HepG2 (cell line): ENCODE measurements around the gene LRRN2. TPM values are rescaled to one million over a fixed set of nuclear protein-coding genes. Genes with fewer than 3 reads are reported as not detected.

ENCODE experiments used
- ATAC-seq: fragments of 200-7000 bp; cut with Tn5 transposase; 3 replicates; pipeline ENCODE4 v1.9.1; 2020; ENCODE audit warnings: mild to moderate bottlenecking, moderate library complexity
- BruUV-seq: library from RNA; stranded (reverse); fragments of 400-500 nt; replicated peaks from 2 replicates; lab custom pipeline; 2021; lab: Mats Ljungman, UMichigan
- CTCF ChIA-PET: fragments of 300-600 bp; formaldehyde crosslinking; extraction: SDS; loops from one replicate; lab custom pipeline; 2021; ENCODE audit warnings: low total read pairs, inconsistent platforms, low intra/inter-chr PET ratio; lab: Yijun Ruan, JAX
- POLR2A ChIA-PET: fragments of 350-600 bp; sonication (Branson Sonifier 250); formaldehyde crosslinking; loops from one replicate; lab custom pipeline; 2020; ENCODE audit warnings: antibody characterized with exemption, inconsistent platforms; lab: Yijun Ruan, JAX
- DNase-seq: peaks from one replicate; pipeline ENCODE4 v3.0.0-alpha.2; 2015; ENCODE audit warnings: low spot score
- FAIRE-seq: peaks from 3 replicates; lab custom pipeline; 2011; peaks lifted over from hg19 to GRCh38; lab: Jason Lieb, UNC
- H2AFZ ChIP-seq: one replicate; pipeline ENCODE4 v1.6.1; 2011; ENCODE audit warnings: low read length, inconsistent platforms
- H3K27ac ChIP-seq: fragments of 300-600 bp; 3 replicates; pipeline ENCODE4 v1.8.0; 2011; ENCODE audit warnings: mixed run types, mild to moderate bottlenecking, mixed read lengths, low read length, inconsistent platforms; ENCODE audit not compliant: insufficient read depth; ENCODE audit errors: extremely low read length
- H3K27me3 ChIP-seq, 2 experiments: fragments of 200-600 bp in 1 of 2; 2 replicates in 1 of 2; 3 replicates in 1 of 2; pipeline versions ENCODE4 v1.6.0 to v1.8.0; 2011; ENCODE audit warnings: low read length in 2 of 2, mild to moderate bottlenecking in 2 of 2, moderate library complexity in 2 of 2, inconsistent platforms in 1 of 2; ENCODE audit not compliant: insufficient read depth in 2 of 2, control insufficient read depth in 1 of 2
- H3K36me3 ChIP-seq, 2 experiments: fragments of 200-600 bp in 1 of 2; replicated peaks in 1 of 2; 2 replicates in 1 of 2; 3 replicates in 1 of 2; pipeline versions ENCODE4 v1.5.1 to v1.8.0; 2011; ENCODE audit warnings: low read length in 2 of 2, inconsistent platforms in 1 of 2; ENCODE audit not compliant: insufficient read depth in 2 of 2, control insufficient read depth in 1 of 2
- H3K4me1 ChIP-seq: 2 replicates; pipeline ENCODE4 v1.5.1; 2012; ENCODE audit warnings: low read length, inconsistent platforms; ENCODE audit not compliant: insufficient read depth
- H3K4me2 ChIP-seq: 2 replicates; pipeline ENCODE4 v1.6.0; 2011; ENCODE audit warnings: low read depth, low read length, inconsistent platforms
- H3K4me3 ChIP-seq, 3 experiments: fragments of 200-600 bp in 1 of 3; sonication (generic), shearing (Covaris generic) in 1 of 3; replicated peaks in 1 of 3; 2 replicates each; pipeline ENCODE4 v1.5.1; 2011 to 2016; ENCODE audit warnings: low read length in 3 of 3, inconsistent platforms in 2 of 3, low read depth in 2 of 3, mild to moderate bottlenecking in 2 of 3, control low read depth in 1 of 3, mixed read lengths in 1 of 3; ENCODE audit not compliant: insufficient read depth in 1 of 3
- H3K79me2 ChIP-seq: one replicate; pipeline ENCODE4 v1.6.1; 2011; ENCODE audit warnings: low read length, inconsistent platforms; ENCODE audit not compliant: insufficient read depth
- H3K9ac ChIP-seq: 2 replicates; pipeline ENCODE4 v1.6.0; 2011; ENCODE audit warnings: mild to moderate bottlenecking, low read depth, low read length, inconsistent platforms; ENCODE audit not compliant: insufficient read depth
- H3K9me3 ChIP-seq: 2 replicates; pipeline ENCODE4 v1.5.1; 2012; ENCODE audit warnings: mild to moderate bottlenecking, low read length
- H4K20me1 ChIP-seq: 2 replicates; pipeline ENCODE4 v1.6.0; 2011; ENCODE audit warnings: inconsistent platforms, mild to moderate bottlenecking, low read length, moderate library complexity; ENCODE audit not compliant: insufficient read depth
- CC2D1A ChIP-seq: sonication (generic); formaldehyde crosslinking; IDR thresholded peaks from 2 replicates; pipeline ENCODE4 v1.8.1; 2023; ENCODE audit warnings: mild to moderate bottlenecking, missing genetic modification reagents
- FOXA1 ChIP-seq, 2 experiments: fragments of 450-650 bp in 1 of 2; sonication (generic) in 1 of 2; formaldehyde crosslinking in 1 of 2; IDR thresholded peaks; 2 replicates each; pipeline versions ENCODE4 v1.4.0 to v1.6.1; 2016 to 2020; ENCODE audit warnings: missing genetic modification reagents in 1 of 2
- FOXA3 ChIP-seq: IDR thresholded peaks from 2 replicates; pipeline ENCODE4 v1.6.1; 2016; ENCODE audit warnings: missing genetic modification reagents, missing compliant biosample characterization
- PATZ1 ChIP-seq: sonication (generic); formaldehyde crosslinking; IDR thresholded peaks from 2 replicates; pipeline ENCODE4 v1.4.0; 2020; ENCODE audit warnings: missing genetic modification reagents
- SIX4 ChIP-seq: sonication (generic); formaldehyde crosslinking; IDR thresholded peaks from 2 replicates; pipeline ENCODE4 v1.4.0; 2020; ENCODE audit warnings: missing genetic modification reagents
- ZNF333 ChIP-seq: sonication (generic); formaldehyde crosslinking; IDR thresholded peaks from 2 replicates; pipeline ENCODE4 v1.4.0; 2020; ENCODE audit warnings: mild to moderate bottlenecking, missing genetic modification reagents, borderline replicate concordance
- ZNF367 ChIP-seq: sonication (generic); formaldehyde crosslinking; IDR thresholded peaks from 2 replicates; pipeline ENCODE4 v1.4.0; 2020; ENCODE audit warnings: missing genetic modification reagents, borderline replicate concordance
- WGBS: methylation state at CpG from one replicate; pipeline ENCODE4 v1.1.6; 2017; ENCODE audit warnings: low lambda C conversion rate; 5-methylcytosine and 5-hydroxymethylcytosine counted together
- in situ Hi-C: cut with HindIII; loops from 2 replicates; pipeline ENCODE4 v1.10.0; 2017; ENCODE audit warnings: low pct_unique_long_range_greater_than_20kb; ENCODE audit not compliant: extremely low pct_ligation_motif_present
- intact Hi-C: fragments of 100-400 bp; cut with micrococcal nuclease; formaldehyde crosslinking; loops from one replicate; pipeline ENCODE4 v1.10.0; 2022; ENCODE audit not compliant: unreplicated experiment
- polyA plus RNA-seq, 8 experiments: library from polyadenylated mRNA; depleted of rRNA in 3 of 8; stranded (reverse) in 7 of 8; unstranded in 1 of 8; fragments of >200 nt; fragmentation: Illumina TruSeq in 4 of 8; extraction: Trizol in 4 of 8; gene quantifications; 2 replicates each; pipeline versions ENCODE4 v1.2.1 to v1.2.3, GENCODE V29; 2011 to 2016; ENCODE audit warnings: low read depth in 4 of 8, missing spikeins in 1 of 8, mixed read lengths in 1 of 8; ENCODE audit not compliant: insufficient read depth in 1 of 8
- total RNA-seq, 5 experiments: library from RNA; depleted of rRNA; stranded (reverse); fragments of >200 nt; fragmentation: Illumina TruSeq; extraction: Trizol; gene quantifications; 2 replicates each; pipeline ENCODE4 v1.2.3, GENCODE V29; 2016; ENCODE audit warnings: low read depth in 1 of 5

The LRRN2 gene
- total and polyA plus RNA-seq, 2 of the 13 experiments (the other 11 are each of a cell fraction or from before 2014, with no cell fraction given), result not detected

DNA sequence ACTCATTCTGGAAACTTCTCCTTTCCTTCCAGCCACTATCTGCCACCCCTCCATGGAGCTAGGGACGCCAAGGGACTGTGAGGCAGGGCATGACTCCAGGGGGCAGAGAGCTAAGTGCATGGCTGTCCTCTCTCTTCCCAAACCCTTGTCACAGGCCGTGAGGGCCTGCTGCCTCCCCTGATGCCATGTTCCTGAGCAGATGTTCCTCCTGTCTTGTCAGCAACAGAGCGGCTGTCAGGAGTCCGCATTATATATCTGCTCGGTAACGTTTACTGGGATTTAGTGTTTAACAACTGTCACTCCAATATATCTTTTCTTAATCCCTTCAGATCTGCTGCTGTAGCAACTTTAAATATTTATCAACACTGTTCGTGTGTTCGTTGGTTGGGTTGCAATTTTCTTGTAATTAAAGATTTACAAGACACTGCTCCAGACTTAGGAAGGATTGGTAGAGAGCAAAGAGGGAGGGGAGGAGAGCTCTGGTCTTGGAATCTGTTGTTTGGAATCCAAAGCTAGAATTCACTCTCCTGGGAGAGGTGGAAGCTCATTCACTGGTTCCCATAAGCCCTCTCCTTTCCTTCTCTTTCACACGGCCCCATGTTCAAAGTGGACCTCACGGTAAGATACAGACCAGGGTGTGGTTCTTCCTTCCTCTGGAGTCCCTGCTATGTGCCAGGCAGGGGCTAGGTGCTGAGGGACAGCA, 93.1 kb downstream of the LRRN2 start:
- no peak overlapping the region for H3K4me3 ChIP-seq
- BruUV-seq, result no TSS peak
- ATAC-seq, result no peak
- WGBS, result 23% methylated on average over 9 of the region's 10 CpGs
- ChIA-PET POLR2A (no interaction called here), CTCF (no interaction called here)
- no peaks in the 10 kb centered on the region for H3K36me3 ChIP-seq
- intact Hi-C loops (no loop called here), in situ Hi-C loops (no loop called here)
- no peak overlapping the region for H2AFZ ChIP-seq
- DNase-seq, result no peak
- no peaks in the 10 kb centered on the region for H3K79me2 ChIP-seq
- no peak overlapping the region for H3K9ac ChIP-seq
- H3K27me3 ChIP-seq, result 0 out of 5 replicates have a peak, but pooled peaks cover 0 to 6% of the 10 kb centered on the region in 2 experiments
- no peak overlapping the region for H3K27ac ChIP-seq
- H4K20me1 ChIP-seq, result no peaks in the 10 kb centered on the region
- no peaks in the 10 kb centered on the region for H3K9me3 ChIP-seq
- H3K4me2 ChIP-seq, result no peak overlapping the region
- peaks cover 5% of the 10 kb centered on the region; the same call in 1 of the 2 replicates for H3K4me1 ChIP-seq
- no peak for FAIRE-seq
- TF ChIP-seq PATZ1 (no peak), ZNF333 (CRISPR knock-in tag) (no peak), ZNF367 (CRISPR knock-in tag) (no peak), SIX4 (no peak)

DNA sequence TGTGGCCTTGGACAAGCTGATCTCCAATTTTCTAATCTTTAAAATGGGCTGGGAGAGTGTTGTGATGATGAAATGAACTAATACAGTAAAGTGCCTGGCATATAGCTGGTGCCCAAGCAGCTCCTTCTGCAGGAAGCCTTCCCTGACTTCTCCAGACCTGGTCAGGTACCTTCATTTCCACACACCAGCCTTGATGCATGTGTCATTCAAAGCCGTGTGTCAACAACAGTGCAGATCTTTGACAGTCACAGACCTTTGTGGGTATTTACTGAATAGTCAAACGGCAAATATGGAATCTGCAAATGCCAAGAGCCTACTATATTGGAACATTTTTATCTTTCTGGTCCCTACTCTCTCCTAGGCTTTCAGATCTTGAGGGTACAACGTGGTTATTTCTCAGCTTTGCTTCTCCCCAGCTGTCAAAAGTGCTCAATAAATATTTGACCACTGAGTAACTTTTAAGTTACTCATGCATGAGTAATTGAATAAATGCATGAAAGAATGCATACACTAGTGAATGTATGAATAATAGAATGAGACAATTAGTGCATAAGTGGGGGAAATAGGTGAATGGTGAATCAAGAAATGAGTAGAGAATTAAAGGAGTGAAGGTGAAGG, 94.0 kb downstream of the LRRN2 start:
- H2AFZ ChIP-seq, result no peak overlapping the region
- CTCF ChIA-PET, result no interaction called here
- 0 out of 5 replicates have a peak, but pooled peaks cover 0 to 6% of the 10 kb centered on the region in 2 experiments for H3K27me3 ChIP-seq
- peaks cover 5% of the 10 kb centered on the region; the same call in 1 of the 2 replicates for H3K4me1 ChIP-seq
- H3K27ac ChIP-seq, result no peak overlapping the region
- no peak for FAIRE-seq
- no peak overlapping the region for H3K4me2 ChIP-seq
- BruUV-seq, result no TSS peak
- no peak overlapping the region for H3K9ac ChIP-seq
- DNase-seq, result no peak
- in situ Hi-C loops, result no loop called here
- H3K79me2 ChIP-seq, result no peaks in the 10 kb centered on the region
- H3K4me3 ChIP-seq, result no peak overlapping the region
- ATAC-seq, result peak; percentile 54; the same call in 1 of the 3 replicates
- WGBS, result 0% methylated on average over 3 of the region's 3 CpGs
- TF ChIP-seq CC2D1A (no peak), FOXA1 (IDR thresholded peaks at IDR 0.05) (no peak), FOXA1 (CRISPR knock-in tag; IDR thresholded peaks at IDR 0.05) (peak; percentile 63), FOXA3 (CRISPR knock-in tag) (peak; percentile 60)
- POLR2A ChIA-PET, result no interaction called here
- intact Hi-C loops, result no loop called here
- H4K20me1 ChIP-seq, result no peaks in the 10 kb centered on the region
- H3K9me3 ChIP-seq, result no peaks in the 10 kb centered on the region
- H3K36me3 ChIP-seq, result no peaks in the 10 kb centered on the region
